Stimulated activated CD4-positive, alpha-beta T cell treated with anti-CD3 and anti-CD28 coated beads, Interleukin-12 subunit alpha, Interleukin-12 subunit beta, amount 100 ng/mL, for 48 hours (primary cell): Measurements from ENCODE around the gene ALDH3A2.

Experiments
- DNase-seq, 3 donors: peaks; one replicate each; pipeline ENCODE4 v3.0.0-alpha.2; 2020; ENCODE audit warnings: low read depth in 2 of 3, low spot score in 1 of 3

The ALDH3A2 gene

DNA sequence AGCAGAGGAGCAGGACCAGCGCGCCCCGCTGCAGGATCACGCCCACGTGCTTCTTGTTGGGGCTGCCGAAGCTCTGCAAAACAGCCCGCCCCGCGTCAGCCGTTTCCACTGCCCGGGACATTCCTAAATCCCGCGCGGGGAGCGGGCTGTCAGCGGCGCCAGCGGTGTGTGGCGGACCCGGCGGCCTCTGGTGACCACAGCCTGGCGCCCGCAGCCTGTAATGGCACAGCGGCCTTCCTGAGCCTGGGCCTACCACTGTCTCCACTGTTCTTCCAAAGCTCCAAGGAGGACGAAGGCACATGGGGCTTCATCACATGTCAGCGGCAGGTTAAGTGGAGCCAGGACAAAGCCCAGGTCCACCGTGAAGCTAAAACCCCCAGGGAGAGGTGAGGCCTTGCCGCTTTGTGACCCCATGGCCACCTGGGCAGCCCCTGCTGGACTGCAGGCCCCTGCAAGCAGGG is 65.4 kb downstream of the ALDH3A2 start:
- no peak for DNase-seq

DNA sequence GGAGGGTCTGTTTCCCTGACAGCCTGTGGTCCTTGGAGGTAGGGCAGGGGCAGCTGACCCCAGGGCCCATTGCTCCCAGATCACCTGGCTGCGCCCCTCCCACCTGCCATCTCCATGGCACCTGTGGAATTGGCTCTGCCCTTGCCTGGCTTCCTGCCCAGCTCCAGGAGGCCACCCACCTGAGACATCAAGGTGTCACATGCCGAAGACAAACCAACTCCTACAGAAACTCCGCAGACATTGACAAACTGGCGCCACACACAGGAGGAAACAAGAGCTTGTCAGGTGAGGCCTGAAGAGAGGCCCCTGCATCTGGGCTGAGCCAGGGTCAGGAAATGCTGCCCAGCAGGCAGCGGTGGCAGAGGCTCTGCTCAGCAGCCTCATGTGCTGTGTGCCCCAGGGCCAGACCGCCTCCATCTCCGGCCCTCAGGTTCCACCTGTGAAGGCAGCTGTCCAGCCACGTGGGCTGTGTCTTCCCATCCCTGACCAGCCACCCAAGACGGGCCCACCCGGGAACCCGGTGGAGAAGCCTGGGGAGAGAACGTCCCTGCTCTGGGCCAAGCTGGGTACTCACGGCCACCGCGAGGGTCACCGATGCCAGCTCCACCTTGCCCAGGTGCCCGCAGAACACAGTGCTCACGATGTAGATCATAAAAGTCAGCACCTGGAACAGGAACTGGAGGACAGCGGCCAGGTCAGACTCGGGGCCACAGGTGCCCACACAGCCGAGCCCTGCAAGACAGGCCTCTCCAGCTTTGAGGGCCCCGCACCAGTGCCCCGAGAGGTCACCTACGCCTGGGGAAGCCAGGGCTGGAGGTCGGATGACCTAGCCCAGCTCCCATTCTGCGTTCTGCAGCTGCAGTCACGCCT is 66.2 kb downstream of the ALDH3A2 start:
- no peak for DNase-seq

DNA sequence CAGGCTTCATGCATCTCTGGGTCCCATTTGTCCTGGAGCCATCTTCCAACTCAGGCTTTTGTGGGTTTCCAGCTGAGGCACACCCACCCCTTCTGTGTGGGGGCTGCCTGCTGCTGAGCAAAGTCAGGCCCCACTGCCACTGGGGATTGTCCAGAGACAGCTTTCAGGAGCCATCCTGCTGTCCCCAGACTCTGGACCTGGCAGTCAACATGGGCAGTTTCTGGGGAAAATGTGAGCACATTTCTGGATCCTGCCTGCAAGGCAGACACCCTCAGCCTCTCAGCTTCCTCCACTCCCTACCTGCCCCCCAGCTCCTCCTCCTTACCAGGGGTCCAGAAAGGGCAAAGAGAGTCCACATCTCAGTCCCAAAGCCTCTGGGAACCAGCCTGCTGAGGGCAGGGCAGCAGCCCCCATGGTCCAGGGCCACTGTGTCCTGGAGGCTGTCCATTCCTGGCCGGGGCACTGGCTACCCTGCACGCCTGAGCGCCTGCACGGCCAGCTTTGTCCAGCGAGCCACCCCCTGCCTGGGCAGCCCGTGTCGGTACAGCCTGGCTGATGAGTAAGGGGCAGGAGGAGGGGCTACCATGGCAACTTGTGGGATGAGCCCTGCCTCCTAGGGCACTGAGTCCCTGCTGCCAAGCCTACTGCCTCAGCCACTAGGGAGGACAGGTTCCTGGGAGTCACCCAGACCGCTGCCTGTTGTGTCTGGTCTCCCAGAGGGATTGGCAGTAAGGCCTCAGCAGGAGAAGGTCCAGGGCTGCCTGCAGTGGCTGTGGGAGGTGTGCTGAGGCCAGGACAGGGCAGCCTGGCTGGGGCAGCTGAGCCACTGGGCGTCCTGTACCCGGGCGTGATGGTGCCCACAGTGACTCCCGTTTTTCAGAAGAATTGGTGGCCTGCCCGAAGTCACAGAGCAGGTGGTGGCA is 67.8 kb downstream of the ALDH3A2 start, which contains the start of gene SLC47A2:
TSS of gene SLC47A2 (minus strand) at position 477 of the 923 bp plus-strand sequence. CDS start at position 448, 29 bp downstream.
- no peak for DNase-seq

DNA sequence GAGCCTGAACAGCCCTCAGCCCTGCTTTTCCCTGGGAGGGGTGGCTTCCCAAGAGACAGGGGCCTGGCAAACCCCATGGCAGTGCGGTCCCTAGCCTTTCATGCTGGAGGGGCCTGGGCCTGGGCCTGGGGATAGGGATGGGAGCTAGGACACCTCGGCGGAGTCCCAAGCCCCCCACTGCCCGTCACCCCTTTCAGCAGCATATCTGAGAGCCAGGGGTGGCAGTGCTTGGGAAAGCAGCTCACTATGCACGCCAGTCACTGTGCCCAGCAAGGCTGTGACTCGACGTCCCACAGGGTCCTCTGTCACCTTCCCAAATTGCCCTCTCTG is 68.4 kb downstream of the ALDH3A2 start:
- no peak for DNase-seq

DNA sequence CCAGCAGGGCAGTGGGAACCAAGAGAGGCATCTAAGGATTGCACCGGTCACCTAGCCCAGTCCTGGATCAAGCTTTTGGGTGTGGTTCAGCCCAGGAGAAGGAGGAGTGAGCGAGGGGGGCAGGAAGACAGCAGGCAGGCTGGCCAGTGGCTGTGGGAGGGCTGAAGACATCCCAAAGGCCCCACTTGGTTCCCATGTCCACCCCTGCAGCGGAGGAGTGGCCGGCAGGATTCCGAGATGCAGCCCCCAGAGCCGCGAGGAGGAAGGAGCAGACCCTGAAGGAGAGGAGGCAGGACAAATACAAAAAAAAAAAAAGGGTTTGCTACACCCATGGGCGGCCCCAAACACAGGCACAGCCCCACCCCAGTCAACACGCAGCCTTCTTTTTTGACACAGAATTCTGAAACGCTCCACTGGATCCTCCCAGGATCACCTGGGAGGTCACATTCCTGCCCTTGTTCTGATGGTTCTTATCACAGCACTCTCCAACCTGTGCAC is 68.9 kb downstream of the ALDH3A2 start:
- DNase-seq, result no peak

DNA sequence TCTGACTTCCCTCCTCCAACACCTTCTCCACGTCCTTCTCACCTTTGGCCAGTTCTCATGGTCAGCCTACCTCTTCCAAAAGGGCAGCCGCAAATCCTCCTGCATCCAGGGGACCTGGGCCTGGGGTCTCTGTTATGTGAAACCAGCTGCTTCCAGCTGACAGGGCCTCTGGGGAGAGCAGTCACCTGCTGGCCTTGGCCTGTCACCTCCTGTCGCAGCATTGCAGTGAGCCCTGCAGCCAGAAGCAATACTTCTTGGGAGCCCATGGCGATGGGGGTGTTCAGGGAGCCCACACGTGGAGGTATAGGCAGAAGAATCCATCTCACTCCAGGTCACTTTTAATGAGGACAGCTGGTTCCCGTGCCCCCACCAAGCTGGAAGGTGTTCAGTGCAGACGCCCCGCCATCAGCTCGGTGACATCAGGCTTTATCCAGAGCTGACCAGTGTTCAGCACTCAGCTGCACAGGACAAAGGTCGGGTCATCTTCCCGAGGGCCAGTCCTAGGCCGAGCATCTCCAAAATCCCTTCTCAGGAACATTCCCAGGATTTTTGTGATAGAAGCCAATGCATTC is 69.6 kb downstream of the ALDH3A2 start:
- no peak for DNase-seq

DNA sequence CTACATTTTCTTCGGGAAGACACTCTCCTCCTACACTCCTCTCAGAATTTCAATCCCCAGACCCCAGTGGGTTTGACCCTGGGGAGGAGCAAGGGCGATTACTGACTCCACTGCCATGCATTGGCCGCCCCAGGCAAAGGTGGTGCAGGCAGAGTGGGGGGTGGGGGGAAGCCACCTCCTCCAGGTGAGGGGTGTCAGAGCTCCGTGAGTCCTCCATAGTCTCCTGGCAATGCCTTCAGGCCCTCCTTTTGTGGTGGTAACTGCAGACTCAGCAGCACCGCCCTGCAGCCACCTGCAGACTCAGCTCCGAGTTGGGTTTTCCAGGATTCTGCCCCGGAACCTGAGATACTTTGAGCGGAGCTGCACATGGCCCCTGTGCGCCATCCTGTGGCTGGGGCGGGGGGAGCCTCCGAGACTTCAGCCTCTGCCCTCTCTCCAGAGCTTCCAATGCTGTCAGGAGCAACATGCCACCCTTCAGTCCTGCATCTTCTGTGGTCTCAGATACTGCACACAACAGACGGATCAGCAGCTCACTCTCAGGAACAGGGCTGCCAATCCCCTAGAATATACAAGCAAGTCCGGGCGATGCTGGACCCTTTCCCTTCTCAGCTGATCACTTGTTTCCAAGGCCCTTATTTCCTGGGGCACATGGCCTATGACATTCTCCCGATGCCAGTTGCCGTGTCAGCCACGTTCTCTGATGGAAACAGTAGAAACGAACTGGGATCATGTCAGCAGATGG is 70.2 kb downstream of the ALDH3A2 start:
- DNase-seq, result no peak

DNA sequence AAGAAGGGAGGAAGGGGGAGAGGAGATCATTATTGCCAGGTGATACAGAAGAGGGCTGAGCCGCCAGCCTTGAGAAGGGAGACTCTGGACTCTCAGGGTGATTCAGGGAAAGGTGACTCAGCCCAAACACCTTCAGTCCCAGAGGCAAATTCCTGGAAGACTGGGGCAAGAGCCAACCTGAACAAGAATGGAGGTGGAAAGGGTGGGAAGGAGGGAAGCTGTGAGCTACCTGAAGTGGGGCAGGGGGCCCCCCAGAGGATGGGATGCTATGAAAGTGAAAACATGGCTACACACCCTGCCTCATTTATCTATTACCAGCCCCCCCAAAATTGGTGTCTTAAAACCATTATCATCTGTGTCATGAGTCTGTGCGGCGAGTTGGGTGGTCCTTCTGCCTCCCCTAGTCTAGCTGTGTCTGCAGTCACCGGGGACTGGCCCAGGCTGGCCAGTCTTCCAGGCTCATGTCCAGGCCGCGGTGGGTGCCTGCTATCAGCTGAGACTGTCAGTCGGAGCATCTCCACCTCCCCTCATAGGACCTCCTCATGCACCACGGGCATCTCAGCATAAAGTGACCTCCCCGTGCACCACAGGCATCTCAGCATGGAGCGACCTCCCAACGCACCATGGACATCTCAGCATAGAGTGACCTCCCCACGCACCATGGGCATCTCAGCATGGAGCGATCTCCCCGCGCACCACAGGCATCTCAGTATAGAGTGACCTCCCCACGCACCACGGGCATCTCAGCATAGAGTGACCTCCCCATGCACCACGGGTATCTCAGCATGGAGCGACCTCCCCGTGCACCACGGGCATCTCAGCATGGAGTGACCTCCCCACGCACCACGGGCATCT is 71.0 kb downstream of the ALDH3A2 start:
- DNase-seq, result no peak

DNA sequence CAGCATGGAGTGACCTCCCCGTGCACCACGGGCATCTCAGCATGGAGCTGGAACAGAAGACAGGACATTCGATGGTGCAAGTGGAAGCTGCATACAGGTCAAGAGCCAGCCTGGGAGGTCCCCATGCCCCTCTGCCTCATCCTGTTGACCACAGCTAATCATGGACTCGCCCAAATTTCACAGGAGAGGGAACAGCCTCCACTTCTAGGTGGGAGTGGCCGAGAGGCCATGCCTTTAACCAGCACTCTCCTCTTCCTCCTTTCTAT is 71.6 kb downstream of the ALDH3A2 start:
- no peak for DNase-seq

DNA sequence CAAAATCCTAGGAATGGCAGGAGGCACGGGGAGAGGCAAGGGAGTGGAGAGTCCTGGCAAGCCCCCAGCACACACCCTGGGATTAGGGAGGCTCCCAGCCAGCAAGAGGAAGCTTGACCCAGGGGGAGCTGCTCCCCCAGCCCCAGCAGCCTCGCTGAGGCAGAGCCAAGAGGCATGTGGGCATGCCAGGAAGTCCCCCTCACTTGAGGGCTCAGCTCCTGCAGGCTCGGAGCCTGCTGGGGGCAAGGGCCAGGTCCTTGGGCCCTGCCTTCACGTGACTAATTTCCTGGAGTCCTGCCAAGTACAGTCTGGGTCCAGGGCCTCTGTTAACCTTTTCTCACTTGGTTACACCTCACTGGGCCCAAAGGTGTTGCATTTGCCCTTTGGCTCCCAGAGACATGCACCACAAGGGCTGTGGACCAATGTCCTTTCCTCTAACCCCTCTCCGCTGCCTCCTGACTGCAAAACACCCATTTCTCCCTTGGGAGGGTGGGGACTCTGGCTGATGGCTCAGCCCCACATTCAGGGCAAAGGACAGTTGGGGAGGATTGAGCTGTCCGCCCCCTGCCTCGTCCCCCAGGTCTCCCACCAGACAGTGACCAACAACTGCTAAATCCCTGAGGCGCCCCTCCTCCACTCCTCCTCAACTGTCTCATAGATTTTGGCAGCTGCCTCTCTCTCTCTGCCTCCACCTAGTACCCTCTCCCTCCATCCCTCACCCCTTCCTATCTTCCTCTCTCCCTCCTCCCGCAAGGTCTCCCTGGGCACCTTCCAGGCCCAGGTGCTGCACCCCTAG is 72.3 kb downstream of the ALDH3A2 start:
- no peak for DNase-seq

DNA sequence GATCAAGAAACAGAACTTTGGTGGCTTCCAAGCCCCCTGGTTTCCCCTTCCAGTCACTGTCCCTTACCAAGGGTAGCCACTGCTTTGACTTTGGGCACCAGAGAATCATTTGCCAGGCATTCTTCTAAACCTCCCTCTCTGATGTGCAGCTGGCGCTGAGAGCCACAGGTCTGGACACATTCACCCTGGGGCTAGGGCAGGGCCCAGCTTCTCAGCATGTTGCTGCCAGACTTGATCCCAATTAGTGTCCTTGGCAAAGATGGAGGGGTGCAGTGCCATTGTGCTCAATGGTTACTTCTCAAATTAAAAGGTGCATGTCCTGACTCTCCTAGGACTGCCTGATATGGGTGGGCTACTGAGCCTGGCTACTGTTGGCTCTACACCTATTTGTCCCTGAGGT is 75.4 kb downstream of the ALDH3A2 start:
- no peak for DNase-seq

DNA sequence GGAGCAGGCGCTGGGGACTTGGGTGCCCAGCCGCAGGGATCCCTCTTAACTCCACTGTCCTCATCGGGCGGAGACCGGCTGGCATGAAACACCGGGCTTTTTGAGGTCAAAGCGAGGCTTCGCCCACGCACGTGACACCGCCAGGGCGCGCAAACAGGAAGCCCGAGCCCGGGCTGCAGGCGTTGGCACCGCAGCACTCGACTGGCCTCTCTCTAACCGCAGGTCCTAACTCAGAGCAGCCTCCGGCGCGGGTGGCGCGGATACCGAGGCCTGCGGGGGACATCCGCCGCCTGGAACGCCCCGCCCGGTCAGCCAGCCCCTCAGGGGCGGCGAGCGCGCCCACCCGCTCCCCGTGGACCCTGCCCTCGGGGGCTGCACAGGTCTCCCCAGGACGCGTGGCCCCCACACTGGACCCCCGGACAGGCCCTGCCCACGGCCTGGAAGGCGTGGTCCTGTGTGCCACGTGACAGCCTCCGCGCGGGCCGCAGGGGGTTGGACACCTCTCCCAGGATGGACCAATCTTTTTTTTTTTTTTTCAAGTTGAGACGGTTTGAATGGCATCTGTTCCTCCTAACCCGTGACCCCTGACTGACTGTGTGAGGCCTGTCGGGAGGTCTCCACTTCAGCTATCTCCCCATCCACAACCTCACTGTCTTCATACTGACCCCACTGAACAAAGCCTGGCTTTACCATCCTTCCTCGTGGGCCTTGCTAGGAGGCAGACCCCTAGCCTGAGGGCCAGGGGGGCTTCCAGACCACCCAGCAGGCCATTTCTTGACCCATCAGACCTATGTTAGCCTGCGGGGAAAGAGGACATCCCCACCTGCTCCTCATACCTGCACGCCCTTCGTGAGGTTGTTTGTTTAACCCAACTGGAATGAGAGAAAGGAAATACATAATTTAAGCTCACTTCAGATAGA is 76.2 kb downstream of the ALDH3A2 start:
- DNase-seq, result peak; percentile 34 to 47 (median 41)

DNA sequence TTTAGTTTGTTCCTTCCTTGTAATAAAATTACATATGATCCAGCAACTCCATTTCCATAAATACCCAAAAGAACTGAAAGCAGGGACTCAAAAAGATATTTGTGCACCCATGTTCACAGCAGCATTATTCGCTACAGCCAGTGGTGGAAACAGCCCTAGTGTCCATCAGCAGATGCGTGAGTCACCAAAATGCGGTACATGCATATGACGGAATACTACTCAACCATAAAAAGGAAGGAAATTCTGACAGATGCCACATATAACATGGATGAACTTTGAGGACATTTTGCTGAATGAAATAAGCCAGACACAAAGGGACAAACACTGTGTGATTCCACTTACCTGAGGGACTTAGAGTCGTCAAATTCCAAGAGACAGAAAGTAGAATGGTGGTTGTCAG is 76.9 kb downstream of the ALDH3A2 start:
- DNase-seq, result no peak

DNA sequence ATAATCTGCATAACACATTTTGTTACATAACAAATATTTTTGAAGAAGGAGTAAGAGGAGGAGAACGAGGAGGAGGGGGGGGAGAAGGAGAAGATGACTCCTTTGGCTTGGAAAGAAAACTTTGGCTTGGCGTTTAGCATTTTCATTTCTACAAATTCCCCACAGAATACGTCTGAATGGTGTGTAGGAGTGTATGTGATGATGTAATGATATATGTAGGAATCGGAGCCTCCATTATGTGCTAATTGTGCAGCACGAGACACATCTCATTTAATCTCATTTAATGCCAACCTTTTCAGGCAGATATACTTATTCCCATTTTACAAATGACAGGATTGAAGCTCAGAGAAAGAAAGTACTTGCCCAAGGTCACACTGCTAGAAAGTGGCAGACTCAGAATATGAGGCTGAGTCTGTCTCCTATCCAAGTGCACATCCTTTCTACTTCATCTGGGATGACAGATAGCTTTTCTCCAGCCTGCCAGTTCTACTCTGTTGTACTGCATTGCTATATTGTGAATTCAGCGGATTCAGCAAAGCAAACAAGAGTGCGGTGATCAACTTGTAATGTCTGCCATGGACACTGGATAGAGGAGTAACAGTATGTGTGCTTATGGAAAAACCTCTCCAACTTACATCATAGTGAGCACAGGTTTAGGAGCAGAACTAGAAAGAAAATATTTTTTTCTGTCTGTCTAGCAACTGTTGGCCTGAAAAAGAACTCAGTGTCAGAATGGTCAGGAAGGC is 78.3 kb downstream of the ALDH3A2 start:
- no peak for DNase-seq
